ENCODE data around the gene PTGES.

The PTGES gene

GRCh38 chr9:129732946-129733631 is 19.8 kb downstream of the PTGES start:
- H3K36me3 ChIP-seq (ENCODE audit: control insufficient read depth in 2 of 2, insufficient read depth in 2 of 2, low read length in 2 of 2): no peaks in the 10 kb centered on the region
- peaks cover 3 to 5% of the 10 kb centered on the region in 2 donors for H3K4me1 ChIP-seq (ENCODE audit: control insufficient read depth in 2 of 2, insufficient read depth in 2 of 2, low read length in 2 of 2)
- H3K27me3 ChIP-seq (ENCODE audit: control insufficient read depth in 2 of 2, insufficient read depth in 2 of 2, low read length in 2 of 2): peaks cover 0 to 3% of the 10 kb centered on the region in 2 donors
- no peak overlapping the region for H3K4me3 ChIP-seq (ENCODE audit: low read length in 2 of 2)
- no peak overlapping the region for H3K9ac ChIP-seq (ENCODE audit: low read depth in 1 of 2, low read length in 2 of 2)
- no peak overlapping the region for H3K27ac ChIP-seq (ENCODE audit: low read depth in 2 of 2, low read length in 2 of 2)
- H3K9me3 ChIP-seq (ENCODE audit: control insufficient read depth in 2 of 2, low read length in 2 of 2): no peaks in the 10 kb centered on the region

- Histone ChIP-seq H3K4me3 (ENCODE audit: low read length in 2 of 2) (no peak overlapping the region), H3K9me3 (ENCODE audit: control insufficient read depth in 2 of 2, low read length in 2 of 2) (no peaks in the 10 kb centered on the region), H3K9ac (ENCODE audit: low read depth in 1 of 2, low read length in 2 of 2) (no peak overlapping the region), H3K4me1 (ENCODE audit: control insufficient read depth in 2 of 2, insufficient read depth in 2 of 2, low read length in 2 of 2) (peaks cover 3% of the 10 kb centered on the region in 2 donors), H3K36me3 (ENCODE audit: control insufficient read depth in 2 of 2, insufficient read depth in 2 of 2, low read length in 2 of 2) (no peaks in the 10 kb centered on the region), H3K27me3 (ENCODE audit: control insufficient read depth in 2 of 2, insufficient read depth in 2 of 2, low read length in 2 of 2) (peaks cover 0 to 3% of the 10 kb centered on the region in 2 donors), H3K27ac (ENCODE audit: low read depth in 2 of 2, low read length in 2 of 2) (no peak overlapping the region)
Observed at GRCh38 chr9:129732100-129732499, 20.7 kb downstream of the PTGES start.

GRCh38 chr9:129731477-129732085 is 21.3 kb downstream of the PTGES start:
- no peak overlapping the region for H3K4me3 ChIP-seq (ENCODE audit: low read length in 2 of 2)
- no peaks in the 10 kb centered on the region for H3K9me3 ChIP-seq (ENCODE audit: control insufficient read depth in 2 of 2, low read length in 2 of 2)
- no peak overlapping the region for H3K27ac ChIP-seq (ENCODE audit: low read depth in 2 of 2, low read length in 2 of 2)
- peaks cover 3 to 5% of the 10 kb centered on the region in 2 donors for H3K4me1 ChIP-seq (ENCODE audit: control insufficient read depth in 2 of 2, insufficient read depth in 2 of 2, low read length in 2 of 2)
- H3K27me3 ChIP-seq (ENCODE audit: control insufficient read depth in 2 of 2, insufficient read depth in 2 of 2, low read length in 2 of 2): peaks cover 0 to 2% of the 10 kb centered on the region in 2 donors
- no peaks in the 10 kb centered on the region for H3K36me3 ChIP-seq (ENCODE audit: control insufficient read depth in 2 of 2, insufficient read depth in 2 of 2, low read length in 2 of 2)
- no peak overlapping the region for H3K9ac ChIP-seq (ENCODE audit: low read depth in 1 of 2, low read length in 2 of 2)

- H3K4me1 ChIP-seq (ENCODE audit: control insufficient read depth in 2 of 2, insufficient read depth in 2 of 2, low read length in 2 of 2): peaks cover 3 to 5% of the 10 kb centered on the region in 2 donors
- no peaks in the 10 kb centered on the region for H3K36me3 ChIP-seq (ENCODE audit: control insufficient read depth in 2 of 2, insufficient read depth in 2 of 2, low read length in 2 of 2)
- H3K9ac ChIP-seq (ENCODE audit: low read depth in 1 of 2, low read length in 2 of 2): no peak overlapping the region
- H3K27me3 ChIP-seq (ENCODE audit: control insufficient read depth in 2 of 2, insufficient read depth in 2 of 2, low read length in 2 of 2): no peaks in the 10 kb centered on the region
- no peak overlapping the region for H3K4me3 ChIP-seq (ENCODE audit: low read length in 2 of 2)
- no peak overlapping the region for H3K27ac ChIP-seq (ENCODE audit: low read depth in 2 of 2, low read length in 2 of 2)
- no peaks in the 10 kb centered on the region for H3K9me3 ChIP-seq (ENCODE audit: control insufficient read depth in 2 of 2, low read length in 2 of 2)
Observed at GRCh38 chr9:129728744-129729143, 24.1 kb downstream of the PTGES start.

GRCh38 chr9:129726322-129727160 is 26.3 kb downstream of the PTGES start:
- Histone ChIP-seq H3K27me3 (ENCODE audit: control insufficient read depth in 2 of 2, insufficient read depth in 2 of 2, low read length in 2 of 2) (no peaks in the 10 kb centered on the region), H3K4me1 (ENCODE audit: control insufficient read depth in 2 of 2, insufficient read depth in 2 of 2, low read length in 2 of 2) (peaks cover 3 to 5% of the 10 kb centered on the region in 2 donors), H3K9ac (ENCODE audit: low read depth in 1 of 2, low read length in 2 of 2) (no peak overlapping the region), H3K9me3 (ENCODE audit: control insufficient read depth in 2 of 2, low read length in 2 of 2) (no peaks in the 10 kb centered on the region), H3K4me3 (ENCODE audit: low read length in 2 of 2) (no peak overlapping the region), H3K27ac (ENCODE audit: low read depth in 2 of 2, low read length in 2 of 2) (no peak overlapping the region), H3K36me3 (ENCODE audit: control insufficient read depth in 2 of 2, insufficient read depth in 2 of 2, low read length in 2 of 2) (no peaks in the 10 kb centered on the region)

- H3K9me3 ChIP-seq (ENCODE audit: control insufficient read depth in 2 of 2, low read length in 2 of 2): no peaks in the 10 kb centered on the region
- no peaks in the 10 kb centered on the region for H3K27me3 ChIP-seq (ENCODE audit: control insufficient read depth in 2 of 2, insufficient read depth in 2 of 2, low read length in 2 of 2)
- H3K9ac ChIP-seq (ENCODE audit: low read depth in 1 of 2, low read length in 2 of 2): no peak overlapping the region
- no peaks in the 10 kb centered on the region for H3K36me3 ChIP-seq (ENCODE audit: control insufficient read depth in 2 of 2, insufficient read depth in 2 of 2, low read length in 2 of 2)
- H3K4me1 ChIP-seq (ENCODE audit: control insufficient read depth in 2 of 2, insufficient read depth in 2 of 2, low read length in 2 of 2): peaks cover 3 to 5% of the 10 kb centered on the region in 2 donors
- no peak overlapping the region for H3K27ac ChIP-seq (ENCODE audit: low read depth in 2 of 2, low read length in 2 of 2)
- no peak overlapping the region for H3K4me3 ChIP-seq (ENCODE audit: low read length in 2 of 2)
Observed at GRCh38 chr9:129725795-129726251, 27.0 kb downstream of the PTGES start.

GRCh38 chr9:129724456-129725190 is 28.2 kb downstream of the PTGES start:
- no peaks in the 10 kb centered on the region for H3K27me3 ChIP-seq (ENCODE audit: control insufficient read depth in 2 of 2, insufficient read depth in 2 of 2, low read length in 2 of 2)
- H3K4me1 ChIP-seq (ENCODE audit: control insufficient read depth in 2 of 2, insufficient read depth in 2 of 2, low read length in 2 of 2): peaks cover under 1 to 5% of the 10 kb centered on the region in 2 donors
- H3K9ac ChIP-seq (ENCODE audit: low read depth in 1 of 2, low read length in 2 of 2): no peak overlapping the region
- no peak overlapping the region for H3K4me3 ChIP-seq (ENCODE audit: low read length in 2 of 2)
- no peaks in the 10 kb centered on the region for H3K36me3 ChIP-seq (ENCODE audit: control insufficient read depth in 2 of 2, insufficient read depth in 2 of 2, low read length in 2 of 2)
- no peak overlapping the region for H3K27ac ChIP-seq (ENCODE audit: low read depth in 2 of 2, low read length in 2 of 2)
- H3K9me3 ChIP-seq (ENCODE audit: control insufficient read depth in 2 of 2, low read length in 2 of 2): no peaks in the 10 kb centered on the region

- Histone ChIP-seq H3K27ac (ENCODE audit: low read depth in 2 of 2, low read length in 2 of 2) (no peak overlapping the region), H3K36me3 (ENCODE audit: control insufficient read depth in 2 of 2, insufficient read depth in 2 of 2, low read length in 2 of 2) (no peaks in the 10 kb centered on the region), H3K27me3 (ENCODE audit: control insufficient read depth in 2 of 2, insufficient read depth in 2 of 2, low read length in 2 of 2) (no peaks in the 10 kb centered on the region), H3K4me1 (ENCODE audit: control insufficient read depth in 2 of 2, insufficient read depth in 2 of 2, low read length in 2 of 2) (peaks cover 0 to 2% of the 10 kb centered on the region in 2 donors), H3K4me3 (ENCODE audit: low read length in 2 of 2) (no peak overlapping the region), H3K9me3 (ENCODE audit: control insufficient read depth in 2 of 2, low read length in 2 of 2) (no peaks in the 10 kb centered on the region), H3K9ac (ENCODE audit: low read depth in 1 of 2, low read length in 2 of 2) (no peak overlapping the region)
Observed at GRCh38 chr9:129722913-129723312, 29.9 kb downstream of the PTGES start.

- Histone ChIP-seq H3K9me3 (ENCODE audit: control insufficient read depth in 2 of 2, low read length in 2 of 2) (no peaks in the 10 kb centered on the region), H3K4me1 (ENCODE audit: control insufficient read depth in 2 of 2, insufficient read depth in 2 of 2, low read length in 2 of 2) (no peaks in the 10 kb centered on the region)
Observed at GRCh38 chr9:129720865-129721545, 31.8 kb downstream of the PTGES start.

More at GRCh38 chr9:129720865-129721545, 31.8 kb downstream of the PTGES start:
- H3K27ac ChIP-seq (ENCODE audit: low read depth in 2 of 2, low read length in 2 of 2): no peak overlapping the region
- H3K36me3 ChIP-seq (ENCODE audit: control insufficient read depth in 2 of 2, insufficient read depth in 2 of 2, low read length in 2 of 2): no peaks in the 10 kb centered on the region
- no peak overlapping the region for H3K4me3 ChIP-seq (ENCODE audit: low read length in 2 of 2)
- no peak overlapping the region for H3K9ac ChIP-seq (ENCODE audit: low read depth in 1 of 2, low read length in 2 of 2)
- H3K27me3 ChIP-seq (ENCODE audit: control insufficient read depth in 2 of 2, insufficient read depth in 2 of 2, low read length in 2 of 2): no peaks in the 10 kb centered on the region
